ENCODE results near the gene PEX7.
"Not testable (repeated sequence)": the region's sequence is repeated elsewhere in the genome, so short reads cannot be mapped to it uniquely, and the experiment has no call there.

PEX7 gene

DNA sequence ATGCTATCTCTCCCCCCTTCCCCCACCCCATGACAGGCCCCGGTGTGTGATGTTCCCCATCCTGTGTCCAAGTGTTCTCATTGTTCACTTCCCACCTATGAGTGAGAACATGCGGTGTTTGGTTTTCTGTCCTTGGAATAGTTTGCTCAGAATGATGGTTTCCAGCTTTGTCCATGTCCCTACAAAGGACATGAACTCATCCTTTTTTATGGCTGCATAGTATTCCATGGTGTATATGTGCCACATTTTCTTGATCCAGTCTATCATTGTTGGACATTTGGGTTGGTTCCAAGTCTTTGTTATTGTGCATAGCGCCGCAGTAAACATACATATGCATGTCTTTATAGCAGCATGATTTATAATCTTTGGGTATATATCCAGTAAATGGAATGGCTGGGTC lies 24.1 kb downstream of the PEX7 start:
- not testable (repeated sequence) for DNase-seq

DNA sequence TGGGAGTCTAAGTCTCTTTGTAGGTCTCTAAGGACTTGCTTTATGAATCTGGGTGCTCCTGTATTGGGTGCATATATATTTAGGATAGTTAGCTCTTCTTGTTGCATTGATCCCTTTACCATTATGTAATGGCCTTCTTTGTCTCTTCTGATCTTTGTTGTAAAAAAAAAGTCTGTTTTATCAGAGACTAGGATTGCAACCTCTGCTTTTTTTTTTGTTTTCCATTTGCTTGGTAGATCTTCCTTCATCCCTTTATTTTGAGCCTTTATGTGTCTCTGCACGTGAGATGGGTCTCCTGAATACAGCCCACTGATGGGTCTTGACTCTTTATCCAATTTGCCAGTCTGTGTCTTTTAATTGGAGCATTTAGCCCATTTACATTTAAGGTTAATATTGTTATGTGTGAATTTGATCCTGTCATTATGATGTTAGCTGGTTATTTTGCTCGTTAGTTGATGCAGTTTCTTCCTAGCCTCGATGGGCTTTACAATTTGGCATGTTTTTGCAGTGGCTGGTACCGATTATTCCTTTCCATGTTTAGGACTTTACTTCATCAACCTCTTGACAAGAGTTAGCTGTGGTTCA lies 27.7 kb downstream of the PEX7 start:
- not testable (repeated sequence) for DNase-seq

DNA sequence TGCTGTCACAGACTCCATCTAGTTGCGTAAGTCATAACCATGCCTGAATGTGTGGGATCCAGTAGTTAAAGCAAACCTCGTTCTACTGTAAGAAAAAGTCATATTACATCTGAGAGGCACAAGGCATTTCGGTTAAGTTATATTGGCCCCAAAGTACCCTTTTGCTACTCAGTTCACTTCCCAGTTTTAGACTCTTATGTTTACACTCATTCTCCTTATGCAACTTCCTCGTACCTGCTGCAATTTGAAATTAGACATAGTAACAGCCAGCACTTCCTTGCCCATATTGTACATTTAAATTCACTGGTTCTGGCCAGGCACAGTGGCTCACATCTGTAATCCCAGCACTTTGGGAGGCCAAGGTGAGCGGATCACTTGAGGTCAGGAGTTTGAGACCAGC lies 37.0 kb downstream of the PEX7 start:
- DNase-seq: peak; percentile 12

DNA sequence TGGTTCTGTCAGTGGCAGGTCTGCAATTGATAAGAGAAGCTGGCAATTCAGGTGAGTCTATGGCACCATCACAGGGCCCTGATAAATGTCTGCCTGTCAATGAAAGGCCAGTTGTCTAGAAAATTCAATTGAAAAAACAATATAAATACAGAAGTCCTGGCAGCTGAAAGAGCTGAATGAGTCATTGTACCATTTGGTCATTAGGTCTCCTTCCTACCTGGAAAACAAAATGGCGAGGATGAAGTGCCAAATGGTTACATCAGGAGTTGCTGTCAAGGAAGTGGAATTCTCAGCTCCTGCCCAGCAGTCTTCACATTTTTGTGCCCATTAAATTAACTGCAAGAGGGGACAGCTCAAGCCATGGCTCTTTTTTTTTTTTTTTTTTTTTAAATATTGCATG lies 37.7 kb downstream of the PEX7 start:
- no peak for DNase-seq

DNA sequence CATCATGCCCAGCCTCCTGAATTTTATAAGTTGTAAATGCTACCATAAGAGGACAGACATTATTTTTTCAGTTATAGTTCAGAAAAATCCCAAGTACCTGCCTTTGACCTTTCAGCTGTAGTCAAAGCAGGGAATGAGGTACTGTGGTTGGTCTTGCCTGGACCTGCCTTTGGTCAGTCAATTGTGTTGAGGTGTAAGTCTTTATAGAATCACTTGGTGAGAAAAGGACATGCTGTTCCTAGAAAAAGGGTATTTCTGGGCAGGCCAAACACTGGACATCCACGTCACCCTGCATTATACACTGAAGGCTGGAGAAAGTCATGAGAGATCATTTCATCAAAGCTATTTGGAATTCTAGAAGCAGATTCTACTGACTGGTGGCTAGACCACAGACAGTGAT lies 40.3 kb downstream of the PEX7 start:
- no peak for DNase-seq

DNA sequence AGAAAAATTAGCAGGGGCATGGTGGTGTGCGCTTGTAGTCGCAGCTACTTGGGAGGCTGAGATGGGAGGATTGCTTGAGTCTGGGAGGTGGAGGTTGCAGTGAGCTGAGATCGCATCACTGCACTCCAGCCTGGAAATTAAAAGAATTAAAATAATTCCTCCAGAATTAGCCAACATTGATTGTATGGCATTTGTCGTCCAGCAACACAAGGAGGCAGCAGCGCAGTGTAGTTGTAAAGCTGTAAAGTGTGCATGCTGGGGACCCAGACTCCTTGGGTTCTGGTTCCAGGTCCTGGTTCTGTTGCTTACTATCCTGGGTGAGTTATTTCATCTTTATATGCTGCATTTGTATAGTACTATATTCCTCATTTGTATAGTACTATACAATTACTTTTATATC lies 41.4 kb downstream of the PEX7 start:
- no peak for DNase-seq

DNA sequence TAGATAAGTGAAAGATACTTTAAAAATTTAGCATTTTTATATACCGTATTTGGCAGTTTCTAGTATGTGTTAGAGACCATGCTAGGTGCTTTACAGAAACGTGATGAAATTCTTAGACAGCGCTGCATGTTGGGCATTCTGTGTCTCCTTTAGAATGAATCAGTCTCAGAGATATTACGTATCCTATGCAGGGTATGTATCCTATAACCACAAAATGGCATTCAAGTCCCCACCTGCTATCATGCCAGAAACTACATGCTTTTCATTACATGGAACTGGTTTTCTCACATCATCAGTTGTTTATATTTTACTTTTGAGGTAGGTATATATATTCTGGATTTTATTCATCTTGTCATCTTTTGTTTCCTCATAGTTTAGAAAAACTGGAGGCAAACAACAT lies 42.3 kb downstream of the PEX7 start:
- DNase-seq: no peak

DNA sequence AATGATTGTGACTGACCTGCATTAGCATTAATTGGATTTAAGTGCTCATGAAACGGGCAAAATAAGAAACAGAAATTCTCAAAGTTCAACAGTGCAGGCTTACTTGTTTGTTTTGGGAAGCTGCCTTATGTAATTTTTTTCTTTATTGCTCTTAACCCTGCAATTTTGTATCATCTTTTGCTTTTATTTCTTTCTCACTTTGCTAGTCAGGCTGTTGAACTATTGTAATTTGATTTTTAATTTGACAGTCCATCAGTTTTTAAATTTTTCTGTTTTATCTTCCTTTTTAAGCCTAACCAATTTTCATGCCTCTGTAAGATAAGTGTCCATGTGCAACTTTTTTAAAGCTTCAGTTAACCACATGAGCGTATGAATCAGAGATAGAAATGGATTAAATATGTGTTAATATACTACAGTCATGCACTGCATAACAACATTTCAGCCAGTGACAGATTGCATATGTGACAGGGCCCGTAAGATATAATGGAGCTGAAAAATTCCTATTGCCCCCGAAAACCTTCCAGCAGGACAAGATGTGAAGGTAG lies 44.6 kb downstream of the PEX7 start:
- no peak for DNase-seq

DNA sequence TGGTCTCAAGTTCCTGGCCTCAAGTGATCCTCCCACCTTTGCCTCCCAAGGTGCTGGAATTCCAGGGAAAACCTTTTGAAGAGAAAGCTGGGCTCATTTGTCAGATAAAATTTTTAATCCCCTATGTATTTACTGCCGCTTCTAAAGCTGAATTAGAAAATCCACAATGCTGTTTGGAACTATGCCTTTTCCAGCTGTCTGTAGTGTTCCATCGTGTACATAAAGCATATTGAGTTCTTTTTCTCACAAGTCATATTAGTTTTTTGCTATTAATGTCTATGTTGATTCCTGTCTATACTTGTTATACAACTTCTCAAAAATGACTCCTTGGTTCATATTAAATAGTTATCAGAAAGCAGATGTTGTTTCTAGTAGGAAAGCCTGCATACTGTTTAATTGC lies 47.1 kb downstream of the PEX7 start:
- DNase-seq: no peak

DNA sequence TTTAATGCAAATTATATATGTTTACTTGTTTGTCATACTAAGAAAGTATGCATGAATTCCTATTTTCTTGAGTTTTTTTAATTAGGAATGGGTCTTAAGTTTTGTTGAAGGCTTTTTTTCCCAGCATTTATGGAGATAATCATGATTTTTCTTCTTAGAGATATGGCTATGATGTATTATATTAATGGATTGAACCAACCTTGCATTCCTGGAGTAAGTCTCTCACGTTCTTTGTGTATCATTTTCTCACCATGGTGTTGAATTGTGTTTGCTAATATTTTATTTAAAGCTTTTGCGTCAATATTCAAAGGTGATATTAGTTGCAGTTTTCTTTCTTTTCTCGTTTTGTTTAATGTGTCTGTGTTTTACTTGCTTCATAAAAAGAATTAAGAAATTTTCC lies 51.4 kb downstream of the PEX7 start:
- DNase-seq: no peak

DNA sequence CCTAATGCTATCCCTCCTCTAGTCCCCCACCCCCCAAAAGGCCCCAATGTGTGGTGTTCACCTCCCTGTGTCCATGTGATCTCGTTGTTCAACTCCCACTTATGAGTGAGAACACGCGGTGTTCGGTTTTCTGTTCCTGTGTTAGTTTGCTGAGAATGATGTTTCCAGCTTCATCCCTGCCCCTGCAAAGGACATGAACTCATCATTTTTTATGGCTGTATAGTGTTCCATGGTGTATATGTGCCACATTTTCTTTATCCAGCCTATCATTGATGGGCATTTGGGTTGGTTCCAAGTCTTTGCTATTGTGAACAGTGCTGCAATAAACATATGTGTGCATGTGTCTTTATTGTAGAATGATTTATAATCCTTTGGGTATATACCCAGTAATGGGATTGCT lies 54.1 kb downstream of the PEX7 start:
- DNase-seq: not testable (repeated sequence)

DNA sequence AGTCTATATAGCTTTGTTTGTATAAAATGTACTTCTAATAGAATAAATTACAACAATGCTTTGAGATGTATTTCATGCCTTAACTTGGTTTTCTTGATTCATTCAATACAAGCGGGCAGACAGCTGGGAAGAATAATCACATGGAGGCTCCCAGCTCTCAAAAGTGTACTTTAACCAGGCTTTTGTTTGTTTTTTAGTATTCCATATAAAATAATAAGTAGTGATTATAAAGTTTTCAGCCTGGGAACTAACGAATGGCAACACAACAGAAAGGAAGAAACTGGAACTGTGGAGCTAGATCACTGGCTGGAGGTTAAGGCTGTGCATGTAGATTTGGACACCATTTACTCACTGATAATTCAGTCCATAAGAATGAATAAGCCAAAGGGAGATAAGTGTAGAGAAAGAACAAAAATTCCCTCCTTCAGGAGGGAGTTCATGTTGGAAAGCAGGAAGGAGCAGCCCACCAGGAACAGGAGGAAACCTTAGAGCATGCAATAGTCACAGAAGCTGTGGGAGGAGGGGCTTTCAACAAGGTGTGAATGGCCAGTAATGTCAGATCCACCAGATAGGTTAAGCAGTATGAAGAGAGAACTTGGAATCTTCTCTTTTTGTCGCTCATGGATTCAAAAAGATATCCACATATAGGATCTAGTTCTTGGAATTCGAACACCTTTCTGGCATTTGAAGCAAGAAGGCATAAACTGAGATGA lies 58.5 kb downstream of the PEX7 start:
- no peak for DNase-seq

DNA sequence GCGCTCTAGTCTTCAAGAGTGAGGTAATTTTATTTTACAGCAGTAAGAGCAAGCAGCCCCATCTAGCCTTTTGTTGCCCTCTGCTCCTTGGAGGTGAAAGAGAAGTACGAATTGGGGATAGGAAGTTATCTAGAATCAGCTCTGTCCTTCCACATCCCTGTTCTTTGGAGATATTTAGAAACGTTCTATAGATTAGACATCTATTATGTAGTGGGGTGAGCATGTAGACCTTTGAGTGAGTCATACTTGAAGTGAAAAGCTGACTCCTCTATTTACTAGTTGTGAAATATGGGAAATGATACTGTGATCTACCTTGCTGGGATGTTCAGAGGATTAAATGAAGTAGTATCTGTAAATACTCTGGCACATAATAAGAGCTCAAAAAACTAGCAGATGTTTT lies 63.7 kb downstream of the PEX7 start:
- DNase-seq: no peak

DNA sequence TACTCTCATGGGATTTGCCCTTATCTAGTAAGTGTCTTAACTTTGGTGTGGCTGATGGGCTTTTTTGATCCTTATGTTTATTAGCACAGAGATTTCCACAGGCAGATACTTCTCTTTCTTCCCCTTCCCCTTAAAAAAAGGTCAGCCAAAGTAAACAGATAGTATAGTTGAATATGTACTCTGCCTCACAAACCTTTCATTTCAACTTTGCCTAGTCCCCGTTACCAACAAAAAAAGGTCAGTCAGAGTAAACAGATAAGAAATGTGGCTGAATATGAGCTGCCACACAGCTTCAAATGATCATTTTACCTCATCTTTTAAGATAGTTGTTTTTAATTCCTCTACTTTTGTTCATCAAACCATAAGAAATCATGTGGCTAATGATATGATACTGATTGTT lies 65.6 kb downstream of the PEX7 start:
- no peak for DNase-seq

DNA sequence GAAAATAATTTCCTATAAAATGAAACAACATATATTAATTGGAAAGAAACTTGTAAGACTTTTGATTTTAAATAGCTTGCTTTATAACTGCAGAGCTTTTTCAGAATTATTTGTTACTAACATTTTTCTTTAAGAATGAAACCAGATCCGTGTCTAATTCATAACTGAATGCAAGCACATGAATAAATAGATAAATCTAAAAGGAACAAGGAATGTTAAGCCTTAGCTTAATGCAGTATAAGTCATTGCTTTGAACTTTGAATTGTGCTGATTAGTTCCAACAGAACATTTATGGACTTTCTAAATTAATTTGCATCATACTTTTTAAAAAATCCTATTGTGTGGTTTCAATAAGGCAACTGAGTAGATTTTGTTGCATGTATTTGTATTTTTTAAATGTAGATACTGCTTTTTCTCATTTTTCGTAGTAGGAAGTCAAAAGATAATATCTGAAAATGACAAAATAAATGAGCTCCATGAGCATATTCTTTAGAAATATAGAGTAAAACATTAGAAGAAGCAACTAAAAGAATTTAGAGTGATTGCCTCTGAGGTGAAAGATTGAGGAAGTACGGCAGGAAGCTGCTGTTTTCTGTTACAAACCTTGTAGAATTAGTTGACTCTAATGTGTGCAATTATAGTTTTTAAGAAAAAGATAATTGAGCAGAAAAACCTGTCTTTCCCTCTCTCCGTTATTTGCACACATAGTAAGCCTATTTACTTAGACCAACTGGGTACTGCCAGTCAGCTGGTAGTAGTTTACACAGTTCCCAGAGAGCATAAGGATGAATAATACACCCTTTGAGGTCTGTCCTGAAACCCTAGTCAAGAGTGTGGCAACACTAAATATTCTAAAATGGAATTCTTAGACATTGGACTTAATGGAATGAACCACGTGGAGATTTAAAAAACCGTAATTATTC lies 67.1 kb downstream of the PEX7 start:
- no peak for DNase-seq

DNA sequence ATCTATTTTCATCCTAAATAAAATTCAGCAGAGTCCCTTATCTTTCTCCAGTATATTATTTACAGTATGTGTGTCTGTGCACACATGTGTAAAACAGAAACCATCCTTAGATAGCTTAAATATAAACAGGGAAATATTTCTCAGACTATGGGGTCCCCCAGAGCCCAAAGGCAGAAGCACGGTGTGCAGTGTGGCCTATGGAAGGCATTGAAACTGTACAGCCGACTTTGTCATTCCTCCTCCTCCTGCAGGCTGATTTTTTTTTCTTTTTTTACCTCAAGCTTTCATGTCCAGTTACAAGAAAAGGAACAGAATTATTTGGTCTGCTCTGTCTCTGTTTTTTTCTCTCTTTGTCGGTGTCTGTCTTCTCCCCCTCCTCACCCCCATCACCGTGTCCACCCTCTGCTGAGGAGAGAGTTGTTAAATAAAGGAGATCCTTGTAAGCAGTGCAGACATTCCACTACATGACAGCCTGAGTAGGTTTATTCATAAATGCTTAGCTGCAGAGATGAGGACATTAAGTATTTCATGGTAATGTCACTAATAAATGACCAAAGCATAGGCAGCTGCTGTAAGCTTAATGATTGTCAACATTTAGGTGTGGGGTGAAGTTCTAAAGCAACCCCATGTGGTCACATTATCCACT lies 67.9 kb downstream of the PEX7 start:
- no peak for DNase-seq

DNA sequence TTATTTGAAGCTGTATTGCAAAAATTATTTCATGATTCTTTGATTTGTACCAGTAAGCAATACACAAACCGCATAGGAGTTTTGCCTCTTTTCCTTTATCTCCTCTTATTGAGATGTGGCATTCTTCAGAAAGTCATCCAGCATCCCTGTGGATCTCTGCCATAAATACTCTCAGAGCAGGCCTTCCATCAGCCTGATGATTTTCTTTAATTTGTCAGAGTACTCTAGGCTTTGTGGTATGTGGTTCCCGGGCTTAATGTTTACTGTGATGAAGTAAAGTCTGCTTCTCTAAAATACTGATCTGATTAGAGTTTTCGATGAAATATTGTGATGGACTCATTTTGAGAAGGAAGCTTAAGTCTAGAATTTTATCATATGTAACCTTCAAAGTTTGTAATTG lies 68.6 kb downstream of the PEX7 start:
- DNase-seq: no peak

DNA sequence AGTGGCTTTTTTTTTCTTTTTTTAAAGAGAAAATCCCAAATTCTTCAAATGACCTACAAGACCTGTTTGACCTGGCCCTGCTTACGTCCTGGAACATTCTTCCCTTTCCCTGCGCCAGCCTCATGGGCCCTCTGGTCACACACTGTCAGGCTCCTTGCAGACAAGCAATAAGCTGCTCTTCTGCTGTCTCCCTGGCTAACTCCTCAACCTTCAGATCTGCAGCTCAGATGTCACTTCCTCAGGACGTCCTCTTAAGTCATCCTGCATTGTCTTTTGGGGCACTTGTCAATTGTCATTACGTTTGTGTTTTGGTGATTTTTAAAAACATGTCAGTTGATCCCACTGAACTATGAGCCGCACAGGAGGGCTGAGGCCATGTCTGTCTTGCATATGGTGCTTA lies 70.8 kb downstream of the PEX7 start:
- DNase-seq: no peak

DNA sequence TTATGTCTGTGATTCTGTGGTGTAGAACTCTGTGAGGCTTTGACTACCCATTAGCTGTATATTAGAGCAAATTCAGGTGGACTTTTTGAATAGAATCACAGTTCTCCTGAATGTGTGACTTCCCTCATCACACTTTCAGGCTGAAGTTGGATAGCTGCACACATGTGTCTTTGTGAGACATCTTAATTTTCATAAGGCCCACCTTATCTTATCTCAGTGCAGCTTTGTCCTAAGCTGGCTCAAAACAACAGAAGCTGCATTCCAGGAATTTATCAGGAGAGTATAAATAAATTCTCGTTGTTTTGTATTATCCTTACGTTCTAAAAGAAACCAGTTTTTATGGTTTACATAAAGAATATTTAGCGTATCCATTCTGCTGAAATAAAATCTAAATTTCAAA lies 73.5 kb downstream of the PEX7 start:
- no peak for DNase-seq

DNA sequence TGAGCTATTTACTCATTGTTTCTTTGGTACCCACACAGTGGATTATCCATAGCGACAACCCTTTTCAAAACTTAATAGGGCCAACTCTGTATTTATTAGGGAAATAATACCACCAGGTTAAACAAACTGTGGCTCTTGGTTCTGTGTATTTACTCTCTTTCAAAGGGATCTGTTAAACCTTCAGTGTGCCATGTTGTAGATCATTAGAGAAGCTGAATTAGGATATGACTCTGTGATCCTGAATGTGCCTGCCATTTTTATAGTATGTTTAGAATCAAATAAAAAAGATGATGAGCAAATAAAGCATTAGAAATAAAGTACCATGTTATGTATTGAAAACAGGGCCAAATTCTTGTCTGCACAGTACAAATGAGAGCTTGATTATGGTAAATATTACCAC lies 74.7 kb downstream of the PEX7 start:
- no peak for DNase-seq

DNA sequence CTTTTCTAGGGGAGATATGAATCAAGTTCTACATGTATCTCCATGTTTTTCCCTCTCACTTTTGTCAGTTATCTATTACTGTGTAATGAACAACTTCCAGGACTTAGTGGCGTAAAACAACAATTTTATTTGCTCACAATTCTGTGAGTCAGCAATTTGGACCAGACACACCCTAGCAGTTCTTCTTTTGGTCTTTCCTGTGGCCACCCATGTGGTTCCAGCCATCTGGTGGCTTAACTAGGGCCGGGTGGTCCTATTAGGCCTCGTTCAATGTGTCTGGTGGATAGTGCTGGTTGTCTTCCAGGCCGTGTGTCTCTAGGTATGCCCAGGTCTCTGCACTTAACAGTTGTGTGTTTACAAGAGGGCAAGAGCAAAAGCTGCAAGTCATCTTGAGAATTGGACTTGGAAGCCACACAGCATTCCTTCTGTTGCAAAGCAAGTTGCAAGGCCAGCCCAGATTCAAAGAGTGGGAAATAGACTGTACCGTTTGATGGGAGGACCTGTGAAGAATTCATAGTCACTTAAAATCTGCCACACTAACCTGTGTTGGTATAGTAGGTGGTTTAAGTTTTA lies 78.9 kb downstream of the PEX7 start:
- no peak for DNase-seq

DNA sequence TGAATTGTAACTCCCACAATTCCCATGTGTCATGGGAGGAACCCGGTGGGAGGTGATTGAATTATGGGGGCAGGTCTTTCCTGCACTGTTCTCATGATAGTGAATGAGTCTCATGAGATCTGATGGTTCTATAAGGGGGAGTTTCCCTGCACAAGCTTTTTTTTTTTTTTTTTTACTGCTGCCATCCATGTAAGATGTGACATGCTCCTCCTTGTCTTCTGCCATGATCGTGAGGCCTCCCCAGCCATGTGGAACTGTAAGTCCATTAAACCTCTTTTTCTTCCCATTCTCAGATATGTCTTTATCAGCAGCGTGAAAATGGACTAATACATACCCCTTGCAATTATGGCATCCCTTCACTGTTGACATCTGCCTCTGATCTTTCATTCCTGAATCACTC lies 82.1 kb downstream of the PEX7 start:
- not testable (repeated sequence) for DNase-seq

DNA sequence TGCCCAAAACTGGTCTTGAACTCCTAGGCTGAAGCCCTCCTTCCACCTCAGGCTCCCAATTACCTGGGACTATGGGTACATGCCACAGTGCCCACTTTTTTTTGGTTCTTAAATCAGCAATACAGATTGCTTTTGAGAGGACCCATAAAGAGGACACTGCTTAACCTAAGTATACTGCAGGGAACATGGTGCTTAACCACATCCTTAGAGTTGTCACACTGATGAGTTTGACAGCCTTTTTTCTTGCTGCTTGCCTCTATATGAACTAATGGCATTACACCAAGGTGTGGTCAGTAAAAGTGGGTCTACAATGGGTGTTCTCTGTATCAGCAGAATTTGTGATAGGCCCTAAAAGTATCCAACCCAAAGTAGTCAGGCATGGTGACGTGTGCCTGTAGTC lies 92.6 kb downstream of the PEX7 start:
- no peak for DNase-seq
